ENCODE measurements around the gene ZSCAN5B.
A peak's percentile ranks its signal among the peaks of the same experiment; 100 is the strongest.
"Not testable (repeated sequence)": the region's sequence is repeated elsewhere in the genome, so short reads cannot be mapped to it uniquely, and the experiment has no call there.

ZSCAN5B gene, protein sequence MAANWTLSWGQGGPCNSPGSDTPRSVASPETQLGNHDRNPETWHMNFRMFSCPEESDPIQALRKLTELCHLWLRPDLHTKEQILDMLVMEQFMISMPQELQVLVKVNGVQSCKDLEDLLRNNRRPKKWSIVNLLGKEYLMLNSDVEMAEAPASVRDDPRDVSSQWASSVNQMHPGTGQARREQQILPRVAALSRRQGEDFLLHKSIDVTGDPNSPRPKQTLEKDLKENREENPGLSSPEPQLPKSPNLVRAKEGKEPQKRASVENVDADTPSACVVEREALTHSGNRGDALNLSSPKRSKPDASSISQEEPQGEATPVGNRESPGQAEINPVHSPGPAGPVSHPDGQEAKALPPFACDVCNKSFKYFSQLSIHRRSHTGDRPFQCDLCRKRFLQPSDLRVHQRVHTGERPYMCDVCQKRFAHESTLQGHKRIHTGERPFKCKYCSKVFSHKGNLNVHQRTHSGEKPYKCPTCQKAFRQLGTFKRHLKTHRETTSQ

DNA sequence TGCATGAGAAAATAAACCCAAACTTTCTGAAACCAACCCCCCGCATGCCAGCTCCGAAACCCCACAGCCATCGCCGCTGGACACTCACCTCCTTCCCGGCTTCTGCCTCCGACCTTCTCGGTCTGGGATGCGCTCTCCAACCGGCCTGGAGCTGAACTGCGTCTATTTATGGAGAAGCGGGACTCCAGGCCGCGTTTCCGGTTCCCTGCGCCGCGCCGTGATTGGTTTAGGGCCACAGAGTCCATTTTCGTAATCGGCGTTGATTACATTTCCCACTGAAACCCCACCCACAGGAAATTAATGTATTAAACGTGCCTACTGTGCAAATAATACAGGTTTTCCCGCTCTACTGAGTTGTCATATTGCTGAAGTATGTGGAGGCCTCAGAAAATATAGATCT lies at the start of gene ZSCAN5B:
TSS of gene ZSCAN5B (minus strand) at position 138 of the 400 bp plus-strand sequence. CDS start 4,731 bp downstream, outside the sequence.
- not testable (repeated sequence) for DNase-seq (ENCODE audit: low read depth)

DNA sequence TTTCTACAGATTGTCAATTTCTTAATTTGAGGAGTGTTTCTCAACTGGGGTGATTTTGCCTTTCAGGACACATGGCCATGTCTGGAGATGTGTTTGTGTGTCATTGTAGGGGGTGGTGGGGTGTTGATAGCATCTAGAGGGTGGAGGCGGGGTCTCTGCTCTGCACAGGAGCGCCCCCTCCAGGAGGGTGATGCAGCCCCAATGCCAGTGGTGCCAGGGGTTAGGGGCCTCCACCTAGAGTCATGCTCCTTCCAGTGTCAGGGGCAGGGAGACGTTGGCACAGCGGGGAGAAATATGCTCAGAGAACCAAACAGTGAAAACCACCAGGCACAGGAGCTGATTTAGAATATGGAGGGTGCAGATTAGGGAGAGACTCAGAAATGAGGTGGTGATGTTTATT lies 48.2 kb upstream of the ZSCAN5B start:
- DNase-seq (ENCODE audit: low read depth): not testable (repeated sequence)

DNA sequence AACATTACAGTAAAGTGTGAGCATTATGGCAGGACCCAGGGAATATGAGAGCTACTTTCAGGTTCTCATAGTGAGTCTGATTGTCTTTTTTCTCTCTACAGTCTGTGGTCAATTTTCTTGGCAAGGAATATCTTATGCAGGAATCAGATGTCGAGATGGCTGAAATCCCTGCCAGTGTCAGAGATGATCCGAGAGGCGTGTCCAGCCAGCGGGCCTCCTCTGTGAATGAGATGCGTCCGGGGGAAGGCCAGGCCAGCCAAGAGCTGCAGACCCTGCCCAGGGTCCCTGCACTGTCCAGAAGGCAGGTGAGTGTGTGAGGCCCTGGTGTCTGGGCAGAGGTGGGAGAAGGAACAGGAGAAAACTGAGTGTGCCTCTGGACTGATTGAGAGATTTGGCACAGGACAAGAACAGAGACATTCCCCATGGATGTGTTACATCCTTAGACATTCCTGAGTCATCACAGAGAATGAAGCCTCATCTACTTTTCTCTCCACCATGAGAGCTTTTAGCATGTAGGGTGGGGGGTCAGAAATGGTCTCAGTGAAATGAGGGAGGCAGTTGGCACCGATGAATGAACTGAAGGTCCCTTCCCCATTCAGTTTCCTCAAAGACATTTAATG lies 47.6 kb upstream of the ZSCAN5B start:
- peak; percentile 60 for DNase-seq (ENCODE audit: low read depth)

DNA sequence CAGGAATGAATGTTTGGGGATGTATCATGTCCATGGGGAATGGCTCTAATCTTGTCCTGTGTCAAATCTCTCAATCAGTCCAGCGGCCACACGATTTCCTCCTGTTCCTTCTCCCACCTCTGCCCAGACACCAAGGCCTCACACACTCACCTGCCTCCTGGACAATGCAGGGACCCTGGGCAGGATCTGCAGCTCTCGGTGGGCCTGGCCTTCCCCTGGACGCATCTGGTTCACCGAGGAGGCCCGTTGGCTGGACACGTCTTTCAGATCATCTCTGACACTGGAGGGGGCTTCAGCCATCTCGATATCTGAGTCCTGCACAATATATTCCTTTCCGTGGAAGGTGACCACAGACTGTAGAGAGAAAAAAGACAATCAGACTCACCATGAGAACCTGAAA lies 25.9 kb upstream of the ZSCAN5B start:
- DNase-seq (ENCODE audit: low read depth): no peak

DNA sequence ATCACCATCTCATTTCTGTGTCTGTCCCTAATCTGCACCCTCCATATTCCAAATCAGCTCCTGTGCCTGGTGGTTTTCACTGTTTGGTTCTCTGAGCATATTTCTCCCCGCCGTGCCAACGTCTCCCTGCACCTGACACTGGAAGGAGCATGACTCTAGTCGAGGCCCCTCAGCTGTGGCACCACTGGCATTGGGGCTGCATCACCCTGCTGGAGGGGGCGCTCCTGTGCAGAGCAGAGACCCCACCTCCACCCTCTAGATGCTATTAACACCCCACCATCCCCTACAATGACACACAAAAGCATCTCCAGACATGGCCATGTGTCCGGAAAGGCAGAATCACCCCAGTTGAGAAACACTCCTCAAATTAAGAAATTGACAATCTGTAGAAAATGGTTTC lies 25.3 kb upstream of the ZSCAN5B start:
- DNase-seq (ENCODE audit: low read depth): no peak

DNA sequence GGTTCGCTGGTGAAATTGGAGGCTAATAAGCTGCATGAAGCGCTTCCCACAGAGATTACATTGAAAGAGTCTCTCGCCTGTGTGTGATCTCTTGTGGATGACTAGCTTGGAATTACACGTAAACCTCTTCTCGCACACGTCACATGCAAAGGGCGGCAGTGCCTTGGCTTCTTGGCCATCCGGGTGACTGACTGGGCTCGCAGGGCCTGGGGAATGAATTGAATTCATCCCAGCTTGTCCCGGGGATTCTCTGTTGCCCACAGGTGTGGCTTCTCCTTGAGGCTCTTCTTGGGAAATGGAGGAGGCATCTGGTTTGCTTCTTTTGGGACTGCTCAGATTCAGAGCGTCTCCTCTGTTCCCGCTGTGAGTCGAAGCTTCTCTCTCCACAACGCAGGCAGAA lies 24.3 kb upstream of the ZSCAN5B start:
- DNase-seq (ENCODE audit: low read depth): no peak

DNA sequence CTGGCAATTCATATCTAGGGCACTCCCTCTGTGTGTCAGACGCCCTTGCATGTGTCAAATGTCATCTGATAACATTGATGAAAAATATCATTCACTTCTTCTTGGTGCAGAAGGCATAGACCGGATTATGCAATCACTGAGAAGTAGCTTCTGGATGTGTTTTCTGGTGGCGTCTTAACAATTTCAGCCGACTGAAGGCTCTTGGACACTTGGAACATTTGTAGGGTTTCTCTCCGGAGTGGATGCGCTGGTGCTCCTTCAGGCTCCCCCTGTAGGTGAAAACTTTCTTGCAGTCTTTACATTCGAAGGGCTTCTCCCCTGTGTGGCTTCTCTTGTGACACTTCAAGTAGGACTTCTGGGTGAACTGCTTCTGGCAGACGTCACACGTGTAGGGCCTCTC lies 23.9 kb upstream of the ZSCAN5B start:
- DNase-seq (ENCODE audit: low read depth): peak; percentile 11

DNA sequence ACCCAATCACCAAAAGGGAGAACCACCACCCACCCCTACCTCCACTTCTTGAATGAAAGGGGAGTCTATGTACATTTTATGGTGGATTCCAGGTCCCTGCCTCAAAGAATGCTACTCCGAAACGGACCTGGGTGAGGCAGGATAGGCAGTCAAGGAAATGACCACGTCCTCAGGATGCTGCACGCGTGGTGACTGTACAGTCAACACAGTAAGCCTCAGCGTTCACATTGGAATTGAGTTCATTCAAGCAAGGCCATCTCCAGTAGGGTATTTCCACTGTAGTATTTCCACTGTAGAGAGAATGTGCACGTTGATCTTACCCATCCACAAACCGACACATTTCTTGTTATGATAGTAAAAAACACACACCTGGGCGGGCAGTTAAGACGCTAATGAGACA lies 21.4 kb upstream of the ZSCAN5B start:
- no peak for DNase-seq (ENCODE audit: low read depth)

DNA sequence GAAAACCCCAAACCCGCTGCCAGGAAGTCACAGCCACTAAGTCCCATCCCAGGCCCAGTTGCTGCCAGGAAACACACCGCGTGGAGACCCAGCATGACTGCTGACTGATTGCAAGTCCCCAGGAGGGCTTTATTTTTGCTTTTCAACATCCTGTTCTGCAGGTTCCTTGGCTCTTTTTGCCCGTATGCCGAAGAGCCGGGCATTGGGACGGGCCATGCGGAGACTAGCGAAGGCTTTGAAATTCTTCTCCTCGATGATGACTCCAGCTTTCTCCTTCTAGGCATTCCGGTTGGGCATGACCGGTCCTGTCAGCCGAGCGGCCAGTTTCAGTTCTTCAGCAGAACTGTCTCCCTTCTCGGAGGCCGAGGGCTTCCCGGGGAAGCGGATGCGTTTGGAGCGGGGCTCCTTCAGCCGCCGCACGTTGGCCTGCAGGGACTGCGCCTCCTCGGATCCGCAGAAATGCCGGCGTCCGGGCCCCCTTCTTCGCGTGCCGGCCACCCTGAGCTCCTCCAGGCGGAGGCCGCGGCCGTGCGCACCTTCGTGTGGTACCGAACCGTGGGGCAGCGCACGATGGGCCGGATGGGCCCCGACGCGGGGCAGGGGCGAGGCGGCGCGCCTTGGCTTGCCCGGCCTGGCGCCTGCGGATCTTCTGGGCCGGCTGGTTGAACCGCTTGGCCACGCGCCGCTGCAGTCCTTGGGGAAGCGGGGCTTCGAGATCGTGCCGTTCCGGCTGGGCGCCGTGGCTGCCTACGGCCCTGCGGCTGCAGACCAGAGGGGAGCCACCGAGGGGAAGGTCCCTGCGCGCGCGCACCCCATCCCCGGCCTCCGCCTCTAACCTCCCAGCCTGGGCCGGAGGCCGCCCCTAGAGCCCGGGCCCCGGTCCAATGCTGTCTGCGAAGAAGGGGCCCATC lies 19.7 kb upstream of the ZSCAN5B start:
- no peak for DNase-seq (ENCODE audit: low read depth)

DNA sequence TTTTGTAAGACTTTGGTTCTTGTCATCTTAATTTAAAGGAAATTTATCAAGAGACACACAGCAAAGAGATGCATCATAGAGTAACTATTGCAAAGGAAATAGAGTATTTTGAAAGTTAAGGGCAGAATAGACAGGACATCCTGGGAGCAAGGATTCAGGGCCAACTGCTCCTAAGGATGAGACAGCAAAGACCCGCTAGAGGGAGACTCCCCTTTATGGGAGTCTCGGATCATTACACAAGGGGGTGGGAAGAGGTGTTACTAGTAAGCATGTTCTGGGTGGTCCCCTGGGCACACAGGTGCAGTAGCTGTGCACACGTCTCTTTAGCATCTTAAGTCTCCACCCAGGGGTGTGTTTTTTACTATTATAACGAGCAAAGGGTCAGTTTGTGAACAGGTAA lies 14.1 kb upstream of the ZSCAN5B start:
- no peak for DNase-seq (ENCODE audit: low read depth)

DNA sequence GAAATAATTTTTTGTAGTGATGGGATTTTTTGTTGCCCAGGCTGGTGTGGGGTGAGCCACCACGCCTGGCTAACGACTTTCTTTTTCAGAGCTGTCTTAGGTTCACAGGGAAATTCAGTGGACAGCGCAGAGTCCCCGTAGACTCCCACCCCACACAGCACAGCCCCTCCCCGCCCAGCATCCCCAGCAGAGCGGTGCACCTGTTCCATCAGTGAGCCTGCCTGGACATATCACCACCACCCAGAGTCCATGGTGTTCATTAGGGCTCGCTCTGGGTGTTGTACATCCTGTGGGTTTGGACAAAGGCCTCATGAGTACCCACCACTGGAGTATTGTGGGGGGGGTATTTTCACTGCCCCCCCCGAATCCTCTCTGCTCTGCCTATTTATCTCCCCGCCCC lies 12.5 kb upstream of the ZSCAN5B start:
- DNase-seq (ENCODE audit: low read depth): not testable (repeated sequence)

DNA sequence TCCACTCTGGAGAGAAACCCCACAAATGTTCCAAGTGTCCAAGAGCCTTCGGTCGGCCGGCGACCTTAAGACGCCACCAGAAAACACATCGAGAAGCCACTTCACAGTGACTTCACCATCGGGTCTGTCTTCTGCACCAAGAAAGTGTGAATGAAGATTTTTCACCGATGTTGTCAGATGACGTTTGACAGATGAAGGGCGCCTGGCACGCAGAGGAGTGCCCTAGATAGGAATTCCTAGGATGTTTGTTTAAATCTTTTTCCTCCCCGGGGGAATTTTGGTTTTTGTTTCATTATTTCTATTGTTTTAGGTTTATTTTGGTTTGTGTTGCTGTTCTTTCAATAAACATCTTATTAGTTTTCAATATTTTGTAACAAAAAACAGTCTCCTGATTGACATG lies 11.5 kb upstream of the ZSCAN5B start:
- no peak for DNase-seq (ENCODE audit: low read depth)

DNA sequence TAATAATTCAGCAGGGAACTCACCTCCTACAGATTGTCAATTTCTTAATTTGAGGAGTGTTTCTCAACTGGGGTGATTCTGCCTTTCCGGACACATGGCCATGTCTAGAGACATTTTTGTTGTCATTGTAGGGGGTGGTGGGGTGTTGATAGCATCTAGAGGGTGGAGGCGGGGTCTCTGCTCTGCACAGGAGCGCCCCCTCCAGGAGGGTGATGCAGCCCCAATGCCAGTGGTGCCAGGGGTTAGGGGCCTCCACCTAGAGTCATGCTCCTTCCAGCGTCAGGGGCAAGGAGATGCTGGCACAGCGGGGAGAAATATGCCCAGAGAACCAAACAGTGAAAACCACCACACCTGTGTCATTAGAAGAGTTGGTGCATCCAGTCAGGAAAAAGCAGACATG lies 10.0 kb upstream of the ZSCAN5B start:
- DNase-seq (ENCODE audit: low read depth): not testable (repeated sequence)

DNA sequence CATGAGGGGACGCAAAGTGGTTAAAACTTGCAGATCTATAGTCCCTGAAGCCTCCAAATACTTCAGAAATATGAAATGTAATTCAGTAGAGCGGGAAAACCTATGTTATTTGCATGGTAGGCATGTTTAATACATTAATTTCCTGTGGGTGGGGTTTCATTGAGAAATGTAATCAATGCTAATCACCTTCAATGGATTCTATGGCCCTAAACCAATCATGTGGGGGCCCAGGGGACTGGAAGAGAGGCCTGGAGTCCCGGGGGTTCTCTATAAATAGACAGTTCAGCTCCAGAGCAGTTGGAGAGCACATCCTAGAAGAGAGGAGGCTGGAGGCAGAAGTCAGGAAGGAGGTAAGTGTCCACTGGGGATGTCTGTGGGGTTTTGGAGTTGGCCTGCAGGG lies 4.4 kb upstream of the ZSCAN5B start, which contains the start of gene ZSCAN5C:
TSS of gene ZSCAN5C (plus strand) at position 301 of the 400 bp plus-strand sequence. CDS start 3,641 bp downstream, outside the sequence.
- no peak for DNase-seq (ENCODE audit: low read depth)

DNA sequence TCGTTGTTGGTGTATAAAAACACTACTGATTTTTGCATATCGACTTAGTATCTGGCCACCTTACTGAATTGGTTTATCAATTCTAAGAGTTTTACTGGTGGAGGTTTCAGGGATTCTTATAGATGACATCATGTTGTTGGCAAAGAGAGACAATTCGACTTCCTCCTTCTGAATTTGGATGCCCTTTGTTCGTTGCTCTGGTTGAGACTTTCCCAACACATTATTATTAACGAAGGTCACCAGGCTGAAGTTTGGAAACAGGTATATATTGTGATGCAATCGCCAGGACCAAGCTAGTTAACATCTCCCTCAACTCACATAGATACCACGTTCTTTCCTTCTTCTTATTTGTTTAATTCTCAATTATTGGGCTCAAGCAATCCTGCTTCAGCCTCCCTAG lies 2.1 kb upstream of the ZSCAN5B start:
- no peak for DNase-seq (ENCODE audit: low read depth)

DNA sequence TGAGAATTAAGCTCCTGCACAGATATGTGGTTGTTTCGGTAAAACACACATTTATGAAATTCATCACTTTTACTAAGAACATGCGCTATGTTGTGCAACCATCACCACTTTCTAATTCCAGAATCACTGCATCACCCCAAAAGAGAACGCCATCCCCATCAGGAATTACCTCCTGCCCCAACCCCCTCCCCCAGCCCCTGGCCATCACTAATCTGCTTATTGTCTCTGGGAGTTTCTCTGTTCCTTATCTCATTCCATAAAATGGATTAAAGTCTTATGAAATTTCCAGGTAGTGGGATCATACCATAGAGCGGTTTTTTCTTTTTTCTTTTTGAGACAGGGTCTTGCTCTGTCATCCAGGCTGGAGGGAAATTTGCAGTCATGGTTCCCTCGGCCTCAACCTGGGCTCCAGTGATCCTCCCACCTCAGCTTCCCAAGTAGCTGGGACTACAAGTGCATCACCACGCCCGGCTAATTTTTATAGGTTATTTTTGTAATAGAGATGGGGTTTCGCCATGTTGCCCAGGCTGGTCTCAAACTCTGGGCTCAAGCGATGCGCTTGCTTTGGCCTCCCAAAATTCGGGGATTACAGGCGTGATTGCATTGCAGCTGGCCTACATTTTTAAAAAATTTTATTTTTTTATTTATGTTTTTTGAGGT lies 3.5 kb downstream of the ZSCAN5B start:
- no peak for DNase-seq (ENCODE audit: low read depth)

DNA sequence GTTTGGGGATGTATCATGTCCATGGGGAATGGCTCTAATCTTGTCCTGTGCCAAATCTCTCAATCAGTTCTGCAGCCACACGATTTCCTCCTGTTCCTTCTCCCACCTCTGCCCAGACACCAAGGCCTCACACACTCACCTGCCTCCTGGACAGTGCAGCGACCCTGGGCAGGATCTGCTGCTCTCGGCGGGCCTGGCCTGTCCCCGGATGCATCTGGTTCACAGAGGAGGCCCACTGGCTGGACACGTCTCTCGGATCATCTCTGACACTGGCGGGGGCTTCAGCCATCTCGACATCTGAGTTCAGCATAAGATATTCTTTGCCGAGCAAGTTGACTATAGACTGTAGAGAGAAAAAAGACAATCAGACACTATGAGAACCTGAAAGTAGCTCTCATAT lies 5.9 kb downstream of the ZSCAN5B start:
- no peak for DNase-seq (ENCODE audit: low read depth)

DNA sequence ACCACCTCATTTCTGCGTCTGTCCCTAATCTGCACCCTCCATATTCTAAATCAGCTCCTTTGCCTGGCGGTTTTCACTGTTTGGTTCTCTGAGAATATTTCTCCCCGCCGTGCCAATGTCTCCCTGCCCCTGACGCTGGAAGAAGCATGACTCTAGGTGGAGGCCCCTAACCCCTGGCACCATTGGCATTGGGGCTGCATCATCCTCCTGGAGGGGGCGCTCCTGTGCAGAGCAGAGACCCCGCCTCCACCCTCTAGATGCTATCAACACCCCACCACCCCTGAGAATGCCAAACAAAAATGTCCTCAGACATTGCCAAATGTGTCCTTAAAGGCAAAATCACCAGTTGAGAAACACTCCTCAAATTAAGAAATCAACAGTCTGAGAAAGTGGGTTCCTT lies 6.5 kb downstream of the ZSCAN5B start:
- DNase-seq (ENCODE audit: low read depth): no peak

DNA sequence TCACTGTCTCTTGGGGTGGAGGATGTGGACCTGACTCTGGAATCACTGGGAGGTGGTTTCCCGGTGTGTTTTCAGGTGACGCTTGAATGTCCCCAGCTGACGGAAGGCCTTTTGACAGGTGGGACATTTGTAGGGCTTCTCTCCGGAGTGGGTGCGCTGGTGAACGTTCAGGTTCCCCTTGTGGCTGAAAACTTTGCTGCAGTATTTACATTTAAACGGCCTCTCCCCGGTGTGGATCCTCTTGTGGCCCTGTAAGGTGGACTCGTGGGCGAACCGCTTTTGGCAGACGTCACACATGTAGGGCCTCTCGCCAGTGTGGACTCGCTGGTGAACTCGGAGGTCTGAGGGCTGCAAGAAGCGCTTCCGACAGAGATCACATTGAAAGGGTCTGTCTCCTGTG lies 7.8 kb downstream of the ZSCAN5B start:
- DNase-seq (ENCODE audit: low read depth): no peak

DNA sequence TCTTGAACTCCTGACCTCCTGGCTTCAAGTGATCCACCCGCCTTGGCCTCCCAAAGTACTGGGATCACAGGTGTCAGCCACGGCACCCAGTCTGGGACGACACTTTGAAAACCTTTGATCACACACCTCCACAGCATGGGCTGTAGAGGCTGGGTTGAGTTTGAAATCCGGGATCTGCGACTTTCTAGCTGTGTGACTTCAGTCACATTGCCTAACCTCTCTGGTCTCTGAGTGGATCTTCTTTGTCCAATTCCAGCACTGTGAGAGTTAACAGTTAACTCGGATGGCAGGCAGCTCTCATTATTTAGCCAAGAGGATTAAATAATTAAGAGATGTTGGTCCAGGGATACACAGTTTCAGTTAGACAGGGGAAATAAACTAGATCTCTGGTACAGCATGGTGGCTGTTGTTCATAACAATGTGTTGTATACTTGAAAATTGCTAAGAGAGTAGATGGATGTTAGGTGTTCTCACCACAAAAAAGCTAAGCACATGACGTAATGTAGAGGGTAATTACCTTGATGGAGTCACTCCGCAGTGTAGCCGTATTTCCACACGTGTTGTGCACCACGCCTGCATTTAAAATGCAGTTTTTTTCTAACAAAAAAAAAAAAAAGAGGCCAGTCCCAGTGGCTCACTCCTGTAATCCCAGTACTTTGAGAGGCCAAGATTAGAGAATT lies 19.9 kb downstream of the ZSCAN5B start:
- DNase-seq (ENCODE audit: low read depth): no peak

DNA sequence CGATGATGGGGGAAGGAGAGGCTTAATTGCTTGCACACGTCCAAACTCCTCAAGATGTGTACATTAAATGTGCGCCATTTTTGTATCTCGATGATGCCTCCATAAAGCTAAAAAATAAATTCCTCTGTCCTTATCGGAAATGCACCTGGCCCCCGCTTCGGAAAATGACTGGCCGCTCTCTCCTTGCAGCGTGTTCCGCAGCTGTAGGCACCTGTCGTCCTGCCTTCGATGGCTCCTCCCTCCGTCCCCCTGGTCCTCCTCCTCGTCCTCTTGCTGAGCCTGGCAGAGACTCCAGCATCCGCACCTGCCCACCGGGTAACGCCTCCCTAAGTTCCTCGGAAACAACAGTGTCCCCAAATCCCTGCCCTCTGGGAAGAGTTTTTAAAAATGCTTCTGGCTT lies 20.7 kb downstream of the ZSCAN5B start:
- no peak for DNase-seq (ENCODE audit: low read depth)

All from ELR (cell line).